Measurements from ENCODE around the gene RABGAP1L. TPM values are rescaled to one million over a fixed set of nuclear protein-coding genes. Genes with fewer than 3 reads are reported as not detected.

Gene RABGAP1L
- total and polyA plus RNA-seq, 2 of the 8 experiments (the other 6 are each of a cell fraction or from before 2014, with no cell fraction given) = 33.3 to 156 TPM

DNA sequence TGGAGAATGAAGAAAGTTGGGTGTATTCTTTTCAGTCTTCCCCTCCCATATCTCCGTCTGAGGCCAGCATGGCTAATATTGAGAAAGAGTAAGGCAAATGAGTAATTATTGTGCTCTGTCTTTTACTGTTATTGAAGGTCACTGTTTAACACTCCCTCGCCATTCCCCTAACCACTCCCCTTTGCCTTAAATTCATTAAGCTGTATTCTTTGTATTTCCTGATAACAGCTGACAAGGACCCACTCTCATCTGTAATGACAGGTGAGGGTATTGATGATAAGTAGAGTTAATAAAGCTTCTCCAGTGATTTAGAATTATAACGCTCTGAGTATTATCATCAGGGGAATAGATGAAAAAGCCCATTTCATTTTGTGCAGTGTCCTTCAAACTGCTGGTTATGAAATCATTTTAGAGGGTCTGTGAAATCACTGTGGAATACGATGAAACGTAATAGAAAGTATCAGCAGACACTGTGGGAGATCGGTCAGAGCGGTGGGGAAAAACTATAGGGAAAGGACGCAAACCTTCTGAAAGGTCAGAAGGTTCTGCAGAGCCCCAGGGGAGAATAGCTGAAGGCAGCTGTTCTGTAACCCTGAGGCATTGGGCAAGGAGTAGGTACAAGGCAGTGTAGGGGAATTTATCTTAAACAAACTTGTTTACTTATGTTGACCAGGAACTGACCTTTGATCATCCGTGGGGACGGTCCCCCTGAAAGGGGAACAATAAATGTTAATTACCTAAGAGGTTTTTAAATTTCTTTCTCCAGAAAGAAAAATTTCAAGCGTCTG, 794.2 kb downstream of the RABGAP1L start:
- no peak overlapping the region for H3K18ac ChIP-seq (ENCODE audit: extremely low read depth, low read length)
- no peak overlapping the region for H2AK5ac ChIP-seq (ENCODE audit: low read depth, low read length)
- peaks cover 4 to 9% of the 10 kb centered on the region in 2 experiments for H4K20me1 ChIP-seq (replicated peaks in 1 of 2; ENCODE audit: control insufficient read depth in 1 of 2, insufficient read depth in 2 of 2, low read length in 2 of 2)
- H2AFZ ChIP-seq (ENCODE audit: low read length) = no peak overlapping the region
- H2BK5ac ChIP-seq (ENCODE audit: low read depth, low read length) = no peak overlapping the region
- H3K9ac ChIP-seq (replicated peaks in 1 of 4; ENCODE audit: extremely low read depth in 1 of 4, low read depth in 3 of 4, low read length in 3 of 4) = no peak overlapping the region
- peaks cover 4% of the 10 kb centered on the region; the same call in 1 of the 2 replicates for H3K79me1 ChIP-seq (ENCODE audit: low read depth, low read length)
- no peak for DNase-seq (ENCODE audit: low read depth in 1 of 2, low spot score in 2 of 2)
- no peak overlapping the region for H2BK20ac ChIP-seq (ENCODE audit: low read length)
- peaks cover 0 to 86% of the 10 kb centered on the region in 2 experiments; a peak in 3 of 4 replicates for H3K79me2 ChIP-seq (ENCODE audit: control insufficient read depth in 1 of 2, insufficient read depth in 2 of 2, low read length in 2 of 2)
- no peak overlapping the region for H4K91ac ChIP-seq (replicated peaks; ENCODE audit: insufficient read length, low read length)
- H3K36me3 ChIP-seq (ENCODE audit: control insufficient read depth in 2 of 4, insufficient read depth in 4 of 4, low read length in 3 of 4) = peaks cover 0 to 43% (median 21%) of the 10 kb centered on the region in 4 experiments; a peak in 6 of 8 replicates
- H4K5ac ChIP-seq (ENCODE audit: insufficient read length, low read depth, low read length) = no peak overlapping the region
- peaks cover 0 to 4% (median 1%) of the 10 kb centered on the region in 4 experiments; a peak in 3 of 7 replicates for H3K4me1 ChIP-seq (replicated peaks in 1 of 4; ENCODE audit: control insufficient read depth in 3 of 4, insufficient read depth in 4 of 4, low read length in 3 of 4)
- H3K27ac ChIP-seq (ENCODE audit: low read depth, low read length) = no peak overlapping the region
- H3K23ac ChIP-seq (ENCODE audit: insufficient read length) = no peak overlapping the region
- no peak overlapping the region for H2BK120ac ChIP-seq (replicated peaks; ENCODE audit: low read depth, low read length)
- no peak overlapping the region for H3K4ac ChIP-seq (replicated peaks; ENCODE audit: insufficient read length, low read depth, low read length)
- POLR2A ChIA-PET (ENCODE audit: partially characterized antibody) = interaction anchor here (0.6 to 2.3 kb wide), 7 partner anchors 9 to 69 kb away, joined by 3 to 11 read pairs (median 5); no protein-coding TSS in a partner anchor
- WGBS, 2 experiments (ENCODE audit: extremely low coverage in 1 of 2, insufficient coverage in 1 of 2, insufficient read length in 1 of 2, insufficient replicate concordance in 2 of 2, low coverage in 1 of 2, low lambda C conversion rate in 2 of 2, missing lambda C conversion rate in 1 of 2) = 82% methylated on average over 11 of the region's 11 CpGs; no CpG with 5 or more reads in 1 of the 2 experiments
- no peaks in the 10 kb centered on the region for H3K27me3 ChIP-seq (replicated peaks in 1 of 4; ENCODE audit: control insufficient read depth in 3 of 4, extremely low read depth in 1 of 4, insufficient read depth in 3 of 4, low read length in 3 of 4)
- CTCF ChIA-PET (ENCODE audit: partially characterized antibody) = interaction anchor here (0.7 to 1.6 kb wide), 2 partner anchors 21 to 30 kb away, joined by 3 to 6 read pairs; no protein-coding TSS in a partner anchor
- H4K8ac ChIP-seq (ENCODE audit: extremely low read depth, insufficient read depth, low read length) = no peak overlapping the region
- no peak overlapping the region for H3K14ac ChIP-seq (ENCODE audit: insufficient read length)
- H3K4me2 ChIP-seq (ENCODE audit: insufficient read depth in 1 of 2, low read depth in 2 of 2, low read length in 2 of 2) = no peak overlapping the region
- no peaks in the 10 kb centered on the region for H3K23me2 ChIP-seq (ENCODE audit: low read depth, low read length)
- H2BK12ac ChIP-seq (ENCODE audit: low read depth, low read length) = no peak overlapping the region
- no peak for FAIRE-seq
- TF ChIP-seq TCF12 (IDR thresholded peaks at IDR 0.05; ENCODE audit: low read depth, low read length) (no peak), NRF1 (IDR thresholded peaks at IDR 0.05; ENCODE audit: low read depth, low read length) (no peak), JUN (IDR thresholded peaks at IDR 0.05; ENCODE audit: low read depth, low read length) (no peak), GTF2F1 (IDR thresholded peaks at IDR 0.05; ENCODE audit: borderline replicate concordance, low read depth, low read length) (no peak), PHF8 (conservative IDR thresholded peaks at IDR 0.05; ENCODE audit: low read depth, low read length) (no peak), RXRA (IDR thresholded peaks at IDR 0.05; ENCODE audit: insufficient read depth, low read depth, low read length) (no peak), RBBP5 (IDR thresholded peaks at IDR 0.05; ENCODE audit: borderline replicate concordance, low read depth, low read length) (no peak), SP4 (IDR thresholded peaks at IDR 0.05; ENCODE audit: low read length) (no peak)
- no peak overlapping the region for H2BK15ac ChIP-seq (ENCODE audit: low read length)
- H3K56ac ChIP-seq (replicated peaks; ENCODE audit: insufficient read length, low read depth, low read length) = no peak overlapping the region
- no peaks in the 10 kb centered on the region for H3K9me3 ChIP-seq (ENCODE audit: insufficient read depth in 2 of 2, low read depth in 1 of 2, low read length in 1 of 2)
- no peak overlapping the region for H3K4me3 ChIP-seq (ENCODE audit: extremely low read depth in 1 of 4, insufficient read depth in 2 of 4, low read depth in 3 of 4, low read length in 4 of 4)

Measured in H1 (cell line).